GM23338 (cell line): ENCODE measurements around the gene ODR4. TPM values are rescaled to one million over a fixed set of nuclear protein-coding genes. Genes with fewer than 3 reads are reported as not detected.

Experiments used
- ATAC-seq: fragments of 200-7000 bp; cut with Tn5 transposase; 3 replicates; pipeline ENCODE4 v1.9.1; 2020
- DNase-seq: peaks from one replicate; pipeline ENCODE4 v3.0.0-alpha.2; 2015; ENCODE audit warnings: low spot score
- H2AFZ ChIP-seq: fragments of 200-600 bp; sonication (generic); 2 replicates; pipeline ENCODE4 v1.8.0; 2016; ENCODE audit warnings: antibody characterized with exemption, mild to moderate bottlenecking, moderate library complexity
- H3F3A ChIP-seq: fragments of 200-600 bp; sonication (generic); replicated peaks from 2 replicates; pipeline ENCODE4 v1.8.0; 2017; ENCODE audit warnings: antibody characterized with exemption, mixed run types, low read depth
- H3K27ac ChIP-seq: fragments of 200-600 bp; sonication (generic); 2 replicates; pipeline ENCODE4 v1.6.1; 2016; ENCODE audit warnings: low read depth
- H3K27me3 ChIP-seq: fragments of 200-600 bp; sonication (generic); 2 replicates; pipeline ENCODE4 v1.8.0; 2016; ENCODE audit warnings: mild to moderate bottlenecking, mixed run types, moderate library complexity; ENCODE audit not compliant: insufficient read depth
- H3K36me3 ChIP-seq: fragments of 200-600 bp; sonication (generic); 2 replicates; pipeline ENCODE4 v1.8.0; 2016; ENCODE audit warnings: mild to moderate bottlenecking; ENCODE audit not compliant: insufficient read depth
- H3K4me1 ChIP-seq: fragments of 200-600 bp; sonication (generic); 2 replicates; pipeline ENCODE4 v1.8.0; 2016; ENCODE audit warnings: mild to moderate bottlenecking, moderate library complexity; ENCODE audit not compliant: insufficient read depth
- H3K4me2 ChIP-seq: fragments of 200-600 bp; sonication (generic); 2 replicates; pipeline ENCODE4 v1.7.1; 2017; ENCODE audit warnings: mixed run types
- H3K4me3 ChIP-seq: fragments of 200-600 bp; sonication (generic); 2 replicates; pipeline ENCODE4 v1.6.1; 2016; ENCODE audit warnings: mixed run types
- H3K79me2 ChIP-seq: fragments of 200-600 bp; sonication (generic); replicated peaks from 2 replicates; pipeline ENCODE4 v1.8.0; 2017; ENCODE audit warnings: mild to moderate bottlenecking; ENCODE audit not compliant: insufficient read depth
- H3K9me2 ChIP-seq: fragments of 200-600 bp; sonication (generic); 2 replicates; pipeline ENCODE4 v1.8.0; 2017; ENCODE audit not compliant: insufficient read depth
- H4K20me1 ChIP-seq: fragments of 200-600 bp; sonication (generic); replicated peaks from 2 replicates; pipeline ENCODE4 v1.8.0; 2017; ENCODE audit warnings: mild to moderate bottlenecking; ENCODE audit not compliant: insufficient read depth
- H3K27ac Mint-ChIP-seq: 2 replicates; pipeline ENCODE4 v1.8.0; 2020; ENCODE audit warnings: inconsistent platforms, mild to moderate bottlenecking, moderate library complexity, mixed read lengths
- H3K27me3 Mint-ChIP-seq: 3 replicates; pipeline ENCODE4 v1.8.0; 2022; ENCODE audit warnings: low read depth, mild to moderate bottlenecking, moderate library complexity, mixed read lengths, inconsistent platforms; ENCODE audit not compliant: insufficient read depth, poor library complexity
- H3K36me3 Mint-ChIP-seq: 3 replicates; pipeline ENCODE4 v1.8.0; 2021; ENCODE audit warnings: low read depth, mild to moderate bottlenecking, inconsistent platforms, moderate library complexity, mixed read lengths
- H3K4me1 Mint-ChIP-seq: 3 replicates; pipeline ENCODE4 v1.8.0; 2020; ENCODE audit warnings: mild to moderate bottlenecking, inconsistent platforms, mixed read lengths
- H3K4me3 Mint-ChIP-seq: 3 replicates; pipeline ENCODE4 v1.8.0; 2021; ENCODE audit warnings: moderate library complexity, mild to moderate bottlenecking, inconsistent platforms, mixed read lengths
- H3K9me3 Mint-ChIP-seq: 3 replicates; pipeline ENCODE4 v1.8.0; 2020; ENCODE audit warnings: moderate library complexity, mild to moderate bottlenecking, inconsistent platforms, mixed read lengths
- CREB1 ChIP-seq: fragments of 250-450 bp; sonication (Bioruptor Pico); IDR thresholded peaks from 2 replicates; pipeline ENCODE4 v1.5.0; 2020; ENCODE audit warnings: low read depth, mild to moderate bottlenecking, moderate library complexity
- CTCF ChIP-seq, 2 experiments: fragments of 200-600 bp in 1 of 2; sonication (generic) in 1 of 2; conservative IDR thresholded peaks; 2 replicates each; pipeline versions ENCODE4 v1.5.1 to v1.6.1; 2016 to 2017; ENCODE audit warnings: antibody characterized with exemption in 2 of 2, low read depth in 2 of 2, mild to moderate bottlenecking in 2 of 2, moderate library complexity in 1 of 2
- EZH2phosphoT487 ChIP-seq: fragments of 200-600 bp; sonication (generic); IDR thresholded peaks from one replicate; pipeline ENCODE4 v1.8.1; 2018; ENCODE audit warnings: antibody characterized with exemption; ENCODE audit not compliant: unreplicated experiment
- JUNB ChIP-seq: IDR thresholded peaks from one replicate; pipeline ENCODE4 v1.6.1; 2016; ENCODE audit warnings: antibody characterized with exemption; ENCODE audit not compliant: unreplicated experiment
- POLR2AphosphoS5 ChIP-seq: IDR thresholded peaks from 2 replicates; pipeline ENCODE4 v1.6.1; 2016; ENCODE audit warnings: antibody characterized with exemption, low read depth
- REST ChIP-seq: IDR thresholded peaks from one replicate; pipeline ENCODE4 v1.6.1; 2018; ENCODE audit warnings: antibody characterized with exemption; ENCODE audit not compliant: unreplicated experiment
- ZNF462 ChIP-seq: fragments of 250-450 bp; sonication (Bioruptor Pico); IDR thresholded peaks from 2 replicates; pipeline ENCODE4 v1.5.0; 2020; ENCODE audit warnings: mild to moderate bottlenecking, moderate library complexity
- polyA plus RNA-seq: library from polyadenylated mRNA; unstranded; fragments of >200 nt; fragmentation: Nextera tagmentation; extraction: Ambion mirVana; gene quantifications from 2 replicates; pipeline ENCODE4 v1.2.1, GENCODE V29; 2016
- total RNA-seq: library from RNA; depleted of rRNA; stranded (reverse); fragments of >200 nt; shearing (Covaris generic); gene quantifications from 2 replicates; pipeline ENCODE4 v1.2.3, GENCODE V29; 2014
- TF ChIP-seq, protein P1 (sequence below): IDR thresholded peaks from 2 replicates; pipeline ENCODE4 v1.6.1; 2016; ENCODE audit warnings: antibody characterized with exemption

The ODR4 gene
- total and polyA plus RNA-seq, 2 experiments from 2014 or later, result 17.3 to 18.9 TPM

GRCh38 chr1:186420311-186420710 is 44.7 kb downstream of the ODR4 start (continued):
- no peak for TF ChIP-seq ZNF462 (CRISPR knock-in tag)
- no peak for TF ChIP-seq JUNB
- TF ChIP-seq, protein P1, sequence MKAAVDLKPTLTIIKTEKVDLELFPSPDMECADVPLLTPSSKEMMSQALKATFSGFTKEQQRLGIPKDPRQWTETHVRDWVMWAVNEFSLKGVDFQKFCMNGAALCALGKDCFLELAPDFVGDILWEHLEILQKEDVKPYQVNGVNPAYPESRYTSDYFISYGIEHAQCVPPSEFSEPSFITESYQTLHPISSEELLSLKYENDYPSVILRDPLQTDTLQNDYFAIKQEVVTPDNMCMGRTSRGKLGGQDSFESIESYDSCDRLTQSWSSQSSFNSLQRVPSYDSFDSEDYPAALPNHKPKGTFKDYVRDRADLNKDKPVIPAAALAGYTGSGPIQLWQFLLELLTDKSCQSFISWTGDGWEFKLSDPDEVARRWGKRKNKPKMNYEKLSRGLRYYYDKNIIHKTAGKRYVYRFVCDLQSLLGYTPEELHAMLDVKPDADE, result no peak
- no peak for TF ChIP-seq CTCF (conservative IDR thresholded peaks at IDR 0.05; ENCODE audit: low read depth in 2 of 2)

DNA sequence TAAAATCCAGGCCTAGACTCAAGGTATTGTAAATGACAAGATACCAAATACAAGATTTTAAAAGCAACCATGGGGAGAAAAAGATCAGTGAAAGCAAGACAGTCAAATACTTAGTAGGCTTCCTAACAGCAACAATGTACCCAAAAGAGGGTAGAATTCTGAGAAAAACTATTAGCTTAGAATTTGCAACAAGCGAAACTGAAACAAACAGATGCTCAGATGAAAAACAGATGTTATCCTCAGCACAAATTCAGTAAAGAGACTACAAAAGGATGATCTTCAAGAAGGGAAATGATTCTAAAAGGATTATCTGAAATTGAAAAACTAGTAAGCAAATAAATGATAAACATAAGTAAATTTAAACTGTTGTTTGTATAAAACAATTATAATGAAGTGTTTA is 45.3 kb downstream of the ODR4 start:
- no peak overlapping the region for H3K4me3 Mint-ChIP-seq
- ATAC-seq (no peak), DNase-seq (no peak)
- H3K9me3 Mint-ChIP-seq, result no peaks in the 10 kb centered on the region
- Histone ChIP-seq H3K4me3 (no peak overlapping the region), H3K4me2 (no peak overlapping the region), H3K36me3 (0 out of 2 replicates have a peak, but pooled peaks cover 5% of the 10 kb centered on the region), H3K9me2 (no peaks in the 10 kb centered on the region; the same call in 1 of the 2 replicates), H3K27me3 (no peaks in the 10 kb centered on the region), H3K4me1 (no peaks in the 10 kb centered on the region), H2AFZ (no peak overlapping the region), H3K79me2 (no peaks in the 10 kb centered on the region), H3F3A (no peaks in the 10 kb centered on the region), H3K27ac (no peak overlapping the region), H4K20me1 (no peaks in the 10 kb centered on the region)
- peaks cover 4% of the 10 kb centered on the region for H3K27me3 Mint-ChIP-seq
- no peak overlapping the region for H3K27ac Mint-ChIP-seq
- no peaks in the 10 kb centered on the region for H3K4me1 Mint-ChIP-seq
- peaks cover 7% of the 10 kb centered on the region; the same call in 1 of the 3 replicates for H3K36me3 Mint-ChIP-seq
- TF ChIP-seq POLR2AphosphoS5, result no peak
- no peak for TF ChIP-seq EZH2phosphoT487
- no peak for TF ChIP-seq CREB1 (CRISPR knock-in tag)
- TF ChIP-seq CTCF (conservative IDR thresholded peaks at IDR 0.05; ENCODE audit: low read depth in 2 of 2), result no peak
- TF ChIP-seq REST, result no peak
- TF ChIP-seq, protein P1, result no peak
